A549 treated with GW870086 at 1 μM for 4 hours (cell line): ENCODE measurements around the gene ZNF789. TPM values are rescaled to one million over a fixed set of nuclear protein-coding genes. Genes with fewer than 3 reads are reported as not detected.

Source experiments
- total RNA-seq: library from RNA; stranded (reverse); fragments of 200-300 nt; extraction: Qiagen RNA extraction; gene quantifications from 5 replicates; pipeline ENCODE4 v1.2.3, GENCODE V29; 2022; ENCODE audit warnings: low read depth

ZNF789 gene
- 6.8 to 11.9 TPM (median 8.2 TPM) in 5 replicates for total RNA-seq

GRCh38 chr7:99472561-99473314 is at the start of gene ZNF789:
Gene ZNF789 (plus strand): TSS chr7:99472890. CDS start chr7:99476457, 3,567 bp downstream.

GRCh38 chr7:99438573-99439480 is 33.9 kb upstream of the ZNF789 start, which contains the start of the genes CPSF4 and PTCD1:
Gene CPSF4 (plus strand): TSS chr7:99438943. CDS start chr7:99439083, 140 bp downstream.
Gene PTCD1 (minus strand): TSS chr7:99438798. CDS start chr7:99435242, 3,556 bp downstream.

GRCh38 chr7:99499721-99500636 is 27.3 kb downstream of the ZNF789 start, which contains the start of gene ZNF394:
Gene ZNF394 (minus strand): TSS chr7:99500281. CDS start chr7:99500093, 188 bp downstream.

DNA sequence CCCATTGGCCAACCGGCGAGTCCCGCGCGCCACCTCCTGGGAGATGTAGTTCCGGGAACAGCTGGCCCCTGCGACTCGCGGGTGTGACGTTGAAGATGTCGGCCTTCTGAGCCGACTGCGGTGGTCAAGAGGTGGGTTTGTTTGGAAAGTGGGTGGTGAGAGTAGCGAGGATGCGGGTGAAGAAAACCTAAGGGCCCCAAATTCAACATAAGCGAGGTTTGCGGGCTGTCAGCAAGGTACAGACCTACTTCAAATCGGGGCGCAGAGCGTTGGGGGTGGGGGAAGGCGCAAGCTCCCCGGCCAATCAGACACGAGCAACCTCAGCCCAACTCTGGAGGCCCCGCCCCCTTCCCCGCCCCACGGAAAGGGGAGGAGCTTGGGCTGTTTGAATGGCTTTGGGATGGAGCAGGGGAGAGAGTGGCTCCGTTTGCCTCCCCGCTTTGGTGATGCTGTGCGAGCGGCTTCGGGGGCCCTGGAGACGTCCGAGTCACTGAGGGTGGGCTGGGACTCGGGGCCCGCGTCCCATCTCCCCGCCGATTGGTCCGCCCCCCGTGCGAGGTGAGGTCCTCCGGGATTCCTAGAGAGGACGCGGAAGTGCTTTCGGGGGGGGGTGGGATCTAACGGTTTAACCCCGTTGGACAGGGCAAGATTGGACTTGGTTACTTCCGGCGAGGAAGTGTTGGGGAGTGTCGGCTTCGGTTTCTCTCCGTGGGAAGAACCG is 32.1 kb downstream of the ZNF789 start, which contains the start of gene ZKSCAN5:
ZKSCAN5 (plus strand) TSS at position 60 of the 721 bp plus-strand sequence. CDS start 1,383 bp downstream, outside the sequence.

Other genes starting within 250 kb of the ZNF789 start
- gene MYH16, start 200.1 kb upstream of the ZNF789 start, total RNA-seq: 0.32 to 0.70 TPM (median 0.39 TPM) in 5 replicates
- 121 to 134 TPM (median 125 TPM) in 5 replicates for gene ARPC1A, start 147.0 kb upstream of the ZNF789 start, total RNA-seq
- 270 to 304 TPM (median 283 TPM) in 5 replicates for gene ARPC1B, start 98.2 kb upstream of the ZNF789 start, total RNA-seq
- gene PDAP1, start 64.3 kb upstream of the ZNF789 start, total RNA-seq: 165 to 205 TPM (median 176 TPM) in 5 replicates
- gene BUD31, start 63.9 kb upstream of the ZNF789 start, total RNA-seq: 131 to 155 TPM (median 144 TPM) in 5 replicates
- gene PTCD1, start 34.1 kb upstream of the ZNF789 start, total RNA-seq: 5.8 to 8.7 TPM (median 7.5 TPM) in 5 replicates
- gene CPSF4, start 33.9 kb upstream of the ZNF789 start, total RNA-seq: 32.9 to 43.8 TPM (median 40.8 TPM) in 5 replicates
- gene ATP5MF, start 6.7 kb upstream of the ZNF789 start, total RNA-seq: 868 to 1,459 TPM (median 873 TPM) in 5 replicates
- 15.6 to 21.2 TPM (median 18.3 TPM) in 5 replicates for gene ZNF394, start 27.4 kb downstream of the ZNF789 start, total RNA-seq
- 9.0 to 9.9 TPM (median 9.2 TPM) in 5 replicates for gene ZKSCAN5, start 31.8 kb downstream of the ZNF789 start, total RNA-seq
- 4.9 to 7.0 TPM (median 6.9 TPM) in 5 replicates for gene FAM200A, start 79.2 kb downstream of the ZNF789 start, total RNA-seq
- 52.7 to 61.6 TPM (median 54.2 TPM) in 5 replicates for gene ZNF655, start 85.8 kb downstream of the ZNF789 start, total RNA-seq
- 0.91 to 1.6 TPM (median 1.0 TPM) in 5 replicates for gene TMEM225B, start 125.4 kb downstream of the ZNF789 start, total RNA-seq
- gene ZSCAN25, start 144.1 kb downstream of the ZNF789 start, total RNA-seq: 8.2 to 10.3 TPM (median 9.1 TPM) in 5 replicates
- gene CYP3A5, start 207.1 kb downstream of the ZNF789 start, total RNA-seq: 0.91 to 1.6 TPM (median 1.4 TPM) in 5 replicates